Endothelial cell of umbilical vein (primary cell): Measurements from ENCODE around the gene LSM14B. TPM values are rescaled to one million over a fixed set of nuclear protein-coding genes. Genes with fewer than 3 reads are reported as not detected.
"Not testable (repeated sequence)": the region's sequence is repeated elsewhere in the genome, so short reads cannot be mapped to it uniquely, and the experiment has no call there.

ENCODE experiments used
- BruUV-seq: library from RNA; stranded (reverse); fragments of 400-500 nt; replicated peaks from 2 replicates; lab custom pipeline; 2021; lab: Mats Ljungman, UMichigan
- CTCF ChIA-PET: fragments of 300-600, 350-600 bp; sonication (Branson Sonifier 250); formaldehyde crosslinking; loops from one replicate; lab custom pipeline; 2021; ENCODE audit warnings: antibody characterized with exemption, inconsistent platforms; lab: Charles Lee
- POLR2A ChIA-PET: fragments of 300-600, 350-600 bp; sonication (Branson Sonifier 250); formaldehyde crosslinking; loops from one replicate; lab custom pipeline; 2021; ENCODE audit warnings: antibody characterized with exemption, inconsistent platforms; lab: Charles Lee
- DNase-seq: peaks from one replicate; pipeline ENCODE4 v3.0.0-alpha.2; 2011; ENCODE audit warnings: low read depth, low spot score
- FAIRE-seq: peaks from 2 replicates; lab custom pipeline; 2011; peaks lifted over from hg19 to GRCh38; lab: Jason Lieb, UNC
- H2AFZ ChIP-seq: 2 replicates; pipeline ENCODE4 v1.6.0; 2012; ENCODE audit warnings: low read depth, low read length, control low read depth, inconsistent platforms
- H3K27ac ChIP-seq: 2 replicates; pipeline ENCODE4 v1.5.1; 2011; ENCODE audit warnings: low read depth, mild to moderate bottlenecking, control low read depth, low read length, moderate library complexity; ENCODE audit not compliant: insufficient read depth
- H3K27me3 ChIP-seq, 2 experiments: 2 replicates each; pipeline versions ENCODE4 v1.6.0 to v1.6.1; 2011; ENCODE audit warnings: low read length in 2 of 2, mixed read lengths in 1 of 2; ENCODE audit not compliant: control insufficient read depth in 2 of 2, insufficient read depth in 2 of 2
- H3K36me3 ChIP-seq, 2 experiments: 2 replicates in 1 of 2; 3 replicates in 1 of 2; pipeline ENCODE4 v1.5.1; 2011; ENCODE audit warnings: low read length in 2 of 2, mild to moderate bottlenecking in 1 of 2, moderate library complexity in 1 of 2; ENCODE audit not compliant: control insufficient read depth in 2 of 2, insufficient read depth in 2 of 2; ENCODE audit errors: extremely low read depth in 1 of 2
- H3K4me1 ChIP-seq: 3 replicates; pipeline ENCODE4 v1.5.1; 2011; ENCODE audit warnings: mild to moderate bottlenecking, low read length; ENCODE audit not compliant: control insufficient read depth, insufficient read depth; ENCODE audit errors: extremely low read depth
- H3K4me2 ChIP-seq: 2 replicates; pipeline ENCODE4 v1.6.1; 2011; ENCODE audit warnings: low read length, control low read depth, mixed read lengths; ENCODE audit not compliant: insufficient read depth
- H3K4me3 ChIP-seq, 3 experiments: fragments of 200-600 bp in 1 of 3; sonication (generic), shearing (Covaris generic) in 1 of 3; replicated peaks in 1 of 3; 2 replicates each; pipeline ENCODE4 v1.5.1; 2011 to 2016; ENCODE audit warnings: control low read depth in 3 of 3, low read length in 3 of 3, mild to moderate bottlenecking in 2 of 3, inconsistent platforms in 1 of 3, low read depth in 1 of 3, moderate library complexity in 1 of 3; ENCODE audit not compliant: insufficient read depth in 1 of 3
- H3K79me2 ChIP-seq: 2 replicates; pipeline ENCODE4 v1.6.0; 2012; ENCODE audit warnings: low read length, inconsistent platforms; ENCODE audit not compliant: control insufficient read depth, insufficient read depth
- H3K9ac ChIP-seq: replicated peaks from 2 replicates; pipeline ENCODE3; 2011; ENCODE audit warnings: low read length, control low read depth; ENCODE audit not compliant: insufficient read depth; ENCODE audit errors: extremely low read depth
- H3K9me1 ChIP-seq: replicated peaks from 3 replicates; pipeline ENCODE4 v1.6.0; 2011; ENCODE audit warnings: mild to moderate bottlenecking, low read length; ENCODE audit not compliant: control insufficient read depth, insufficient read depth; ENCODE audit errors: extremely low read depth
- H3K9me3 ChIP-seq: replicated peaks from 2 replicates; pipeline ENCODE4 v1.5.1; 2012; ENCODE audit warnings: low read length, inconsistent platforms; ENCODE audit not compliant: control insufficient read depth, insufficient read depth
- H4K20me1 ChIP-seq: replicated peaks from 2 replicates; pipeline ENCODE3; 2011; ENCODE audit warnings: mild to moderate bottlenecking, low read length; ENCODE audit not compliant: control insufficient read depth, insufficient read depth; ENCODE audit errors: extremely low read depth
- EZH2 ChIP-seq: IDR thresholded peaks from 2 replicates; pipeline ENCODE4 v1.6.1; 2012; ENCODE audit warnings: borderline replicate concordance, low read depth, mild to moderate bottlenecking, moderate library complexity, low read length, inconsistent platforms; ENCODE audit not compliant: severe bottlenecking
- JUN ChIP-seq: IDR thresholded peaks from 2 replicates; pipeline ENCODE4 v1.6.1; 2011; ENCODE audit warnings: borderline replicate concordance, low read depth; ENCODE audit not compliant: insufficient read length, insufficient read depth
- MYC ChIP-seq: IDR thresholded peaks from one replicate; pipeline ENCODE4 v1.6.1; 2011; ENCODE audit warnings: mild to moderate bottlenecking, low read depth, low read length
- POLR2A ChIP-seq: IDR thresholded peaks from 2 replicates; pipeline ENCODE4 v1.6.1; 2012; ENCODE audit warnings: low read depth, mild to moderate bottlenecking, control low read depth, low read length
- POLR2AphosphoS5 ChIP-seq: IDR thresholded peaks from 2 replicates; pipeline ENCODE4 v1.6.1; 2012; ENCODE audit warnings: low read depth, mild to moderate bottlenecking, control low read depth, low read length, moderate library complexity; ENCODE audit not compliant: insufficient read depth
- dilution Hi-C: fragments of 300-500 bp; cut with MboI; formaldehyde crosslinking; loops from one replicate; pipeline ENCODE4 v1.15.0; 2019; ENCODE audit warnings: low sequenced_read_pairs; ENCODE audit not compliant: extremely low pct_ligation_motif_present
- intact Hi-C: fragments of 100-400 bp; cut with micrococcal nuclease; formaldehyde crosslinking; loops from one replicate; pipeline ENCODE4 v1.10.0; 2022
- polyA plus RNA-seq, 4 experiments: library from polyadenylated mRNA; depleted of rRNA in 3 of 4; stranded (reverse) in 3 of 4; unstranded in 1 of 4; fragments of >200 nt; gene quantifications; 2 replicates each; pipeline versions ENCODE4 v1.2.1 to v1.2.3, GENCODE V29; 2011 to 2012; ENCODE audit warnings: missing spikeins in 1 of 4
- total RNA-seq: library from RNA; stranded (reverse); gene quantifications from 2 replicates; pipeline ENCODE4 v1.2.3, GENCODE V29; 2021
- TF ChIP-seq, protein P1 (sequence below): IDR thresholded peaks from 2 replicates; pipeline ENCODE4 v1.6.1; 2011; ENCODE audit not compliant: insufficient read depth, insufficient read length
- TF ChIP-seq, protein P2 (sequence below), 2 donors: IDR thresholded peaks; 1 replicate in 1 of 2; 2 replicates in 1 of 2; pipeline ENCODE4 v1.5.1; 2011; ENCODE audit warnings: low read length in 2 of 2, mild to moderate bottlenecking in 2 of 2, moderate library complexity in 2 of 2, control low read depth in 1 of 2, inconsistent platforms in 1 of 2, low read depth in 1 of 2; ENCODE audit not compliant: insufficient read depth in 1 of 2; ENCODE audit errors: extremely low read depth in 1 of 2

The LSM14B gene
- total and polyA plus RNA-seq, 2 donors (not counting 3 experiments of a cell fraction or from before 2014, with no cell fraction given): 32.5 to 34.0 TPM

DNA sequence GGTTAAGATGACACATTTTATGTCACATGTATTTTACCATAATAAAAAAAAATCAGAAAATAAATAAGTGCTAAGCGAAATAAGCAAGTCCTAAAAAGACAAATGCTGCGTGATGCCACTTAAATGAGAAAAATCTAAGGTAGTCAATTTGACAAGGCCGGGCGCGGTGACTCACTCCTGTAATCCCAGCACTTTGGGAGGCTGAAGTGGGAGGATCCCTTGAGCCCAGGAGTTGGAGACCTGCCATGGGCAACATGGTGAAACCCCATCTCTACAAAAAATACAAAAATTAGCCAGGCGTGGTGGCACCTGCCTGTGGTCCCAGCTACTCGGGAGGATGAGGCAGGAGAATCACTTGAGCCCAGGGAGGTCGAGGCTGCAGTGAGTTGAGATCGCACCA, 38.1 kb upstream of the LSM14B start:
- POLR2A ChIA-PET, H3K4me2 ChIP-seq, H3K27me3 ChIP-seq, BruUV-seq, H3K9ac ChIP-seq, H3K4me3 ChIP-seq, FAIRE-seq, H3K36me3 ChIP-seq, CTCF ChIA-PET, DNase-seq, H3K27ac ChIP-seq, H3K9me3 ChIP-seq, H4K20me1 ChIP-seq, H3K4me1 ChIP-seq, dilution Hi-C loops, intact Hi-C loops, H3K9me1 ChIP-seq, H3K79me2 ChIP-seq, H2AFZ ChIP-seq: not testable (repeated sequence)

- Histone ChIP-seq H3K27me3 (no peaks in the 10 kb centered on the region), H4K20me1 (no peaks in the 10 kb centered on the region), H3K4me1 (no peaks in the 10 kb centered on the region), H3K9ac (no peak overlapping the region), H3K9me3 (no peaks in the 10 kb centered on the region), H3K4me2 (no peak overlapping the region), H3K9me1 (no peaks in the 10 kb centered on the region), H2AFZ (no peak overlapping the region), H3K36me3 (no peaks in the 10 kb centered on the region), H3K4me3 (no peak overlapping the region), H3K79me2 (no peaks in the 10 kb centered on the region), H3K27ac (no peak overlapping the region)
- dilution Hi-C loops (no loop called here), intact Hi-C loops (no loop called here)
- DNase-seq (no peak), FAIRE-seq (no peak)
- TF ChIP-seq, protein P1, sequence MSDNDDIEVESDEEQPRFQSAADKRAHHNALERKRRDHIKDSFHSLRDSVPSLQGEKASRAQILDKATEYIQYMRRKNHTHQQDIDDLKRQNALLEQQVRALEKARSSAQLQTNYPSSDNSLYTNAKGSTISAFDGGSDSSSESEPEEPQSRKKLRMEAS: no peak
- TF ChIP-seq JUN (no peak), MYC (no peak), EZH2 (no peak), POLR2A (no peak), POLR2AphosphoS5 (no peak)
- TF ChIP-seq, protein P2, sequence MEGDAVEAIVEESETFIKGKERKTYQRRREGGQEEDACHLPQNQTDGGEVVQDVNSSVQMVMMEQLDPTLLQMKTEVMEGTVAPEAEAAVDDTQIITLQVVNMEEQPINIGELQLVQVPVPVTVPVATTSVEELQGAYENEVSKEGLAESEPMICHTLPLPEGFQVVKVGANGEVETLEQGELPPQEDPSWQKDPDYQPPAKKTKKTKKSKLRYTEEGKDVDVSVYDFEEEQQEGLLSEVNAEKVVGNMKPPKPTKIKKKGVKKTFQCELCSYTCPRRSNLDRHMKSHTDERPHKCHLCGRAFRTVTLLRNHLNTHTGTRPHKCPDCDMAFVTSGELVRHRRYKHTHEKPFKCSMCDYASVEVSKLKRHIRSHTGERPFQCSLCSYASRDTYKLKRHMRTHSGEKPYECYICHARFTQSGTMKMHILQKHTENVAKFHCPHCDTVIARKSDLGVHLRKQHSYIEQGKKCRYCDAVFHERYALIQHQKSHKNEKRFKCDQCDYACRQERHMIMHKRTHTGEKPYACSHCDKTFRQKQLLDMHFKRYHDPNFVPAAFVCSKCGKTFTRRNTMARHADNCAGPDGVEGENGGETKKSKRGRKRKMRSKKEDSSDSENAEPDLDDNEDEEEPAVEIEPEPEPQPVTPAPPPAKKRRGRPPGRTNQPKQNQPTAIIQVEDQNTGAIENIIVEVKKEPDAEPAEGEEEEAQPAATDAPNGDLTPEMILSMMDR (IDR thresholded peaks at IDR 0.05; ENCODE audit: extremely low read depth in 1 of 2, insufficient read depth in 1 of 2, low read depth in 1 of 2, low read length in 2 of 2): no peak
- ChIA-PET CTCF (no interaction called here), POLR2A (no interaction called here)
- no TSS peak for BruUV-seq
Observed at GRCh38 chr20:62085206-62085605, 37.1 kb upstream of the LSM14B start.
